ENCODE data around the gene STK24. TPM values are rescaled to one million over a fixed set of nuclear protein-coding genes. Genes with fewer than 3 reads are reported as not detected.
A peak's percentile ranks its signal among the peaks of the same experiment; 100 is the strongest.

The STK24 gene
- total RNA-seq, 2 experiments from 2014 or later = 134 to 148 TPM

DNA sequence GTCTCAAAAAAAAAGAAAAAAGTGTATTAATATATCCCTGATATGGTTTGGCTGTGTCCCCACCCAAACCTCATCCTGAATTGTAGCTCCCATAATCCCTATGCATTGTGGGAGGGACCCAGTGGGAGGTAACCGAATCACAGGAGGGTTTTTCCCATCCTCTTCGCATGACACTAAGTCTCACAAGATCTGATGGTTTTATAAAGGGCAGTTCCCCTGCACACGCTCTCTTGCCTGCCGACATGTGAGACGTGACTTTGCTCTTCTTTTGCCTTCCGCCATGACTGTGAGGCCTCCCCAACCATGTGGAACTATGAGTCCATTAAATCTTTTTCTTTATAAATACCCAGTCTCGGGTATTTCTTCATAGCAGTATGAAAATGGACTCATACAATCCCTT, 17.7 kb downstream of the STK24 start:
- no peak for DNase-seq
- H3K27ac Mint-ChIP-seq = no peak overlapping the region
- H3K9me3 Mint-ChIP-seq (ENCODE audit: low read depth) = no peaks in the 10 kb centered on the region
- CTCF ChIA-PET = no interaction called here
- H3K4me1 Mint-ChIP-seq = peaks cover 68% of the 10 kb centered on the region
- peaks cover 26% of the 10 kb centered on the region for H3K36me3 Mint-ChIP-seq
- ATAC-seq = no peak
- H3K27me3 Mint-ChIP-seq = no peaks in the 10 kb centered on the region
- H3K4me3 Mint-ChIP-seq = no peak overlapping the region

DNA sequence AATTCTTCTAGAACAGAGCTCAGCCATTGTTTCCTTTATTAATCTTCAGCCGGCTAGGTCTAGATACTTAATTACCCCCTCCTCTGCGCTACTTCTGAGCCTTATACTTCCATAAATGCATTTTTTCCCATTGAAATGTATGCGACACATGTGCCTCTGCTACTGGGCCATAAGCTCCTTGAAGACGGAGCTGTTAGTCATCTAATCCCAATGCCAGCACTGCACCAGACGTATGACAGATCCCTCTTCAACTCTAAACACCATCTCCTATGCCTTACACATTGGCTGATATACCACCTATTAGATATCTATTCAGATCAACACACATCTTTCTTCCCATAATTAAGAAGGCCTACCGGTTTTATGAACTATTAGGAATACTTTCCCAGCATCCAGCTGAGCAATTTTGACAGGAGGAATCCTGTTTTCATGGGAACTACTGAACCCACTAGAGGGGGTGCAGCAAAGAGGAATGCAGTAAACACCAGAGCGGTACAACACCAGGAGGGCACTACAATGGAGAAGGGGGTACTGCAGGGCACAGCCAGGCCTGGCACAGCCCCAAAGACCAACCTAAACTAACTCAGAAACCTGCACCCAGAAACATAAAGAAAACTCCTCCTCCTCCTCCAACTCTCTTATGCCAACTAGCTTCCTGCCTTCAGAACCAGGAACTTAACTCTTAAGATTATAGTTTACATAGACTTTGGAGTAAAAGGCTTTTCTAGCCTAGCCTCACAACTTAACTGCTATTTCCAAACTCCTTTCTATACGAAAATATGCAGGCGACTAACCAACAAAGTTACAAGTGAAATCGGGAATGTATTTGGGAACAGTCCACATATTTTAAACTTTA, 18.7 kb downstream of the STK24 start:
- no peak for DNase-seq
- Mint-ChIP-seq H3K9me3 (ENCODE audit: low read depth) (no peaks in the 10 kb centered on the region), H3K36me3 (peaks cover 28% of the 10 kb centered on the region), H3K27ac (peak overlapping the region; percentile 18), H3K4me3 (no peak overlapping the region), H3K27me3 (no peaks in the 10 kb centered on the region), H3K4me1 (peaks cover 68% of the 10 kb centered on the region)
- CTCF ChIA-PET = no interaction called here
- ATAC-seq = no peak

DNA sequence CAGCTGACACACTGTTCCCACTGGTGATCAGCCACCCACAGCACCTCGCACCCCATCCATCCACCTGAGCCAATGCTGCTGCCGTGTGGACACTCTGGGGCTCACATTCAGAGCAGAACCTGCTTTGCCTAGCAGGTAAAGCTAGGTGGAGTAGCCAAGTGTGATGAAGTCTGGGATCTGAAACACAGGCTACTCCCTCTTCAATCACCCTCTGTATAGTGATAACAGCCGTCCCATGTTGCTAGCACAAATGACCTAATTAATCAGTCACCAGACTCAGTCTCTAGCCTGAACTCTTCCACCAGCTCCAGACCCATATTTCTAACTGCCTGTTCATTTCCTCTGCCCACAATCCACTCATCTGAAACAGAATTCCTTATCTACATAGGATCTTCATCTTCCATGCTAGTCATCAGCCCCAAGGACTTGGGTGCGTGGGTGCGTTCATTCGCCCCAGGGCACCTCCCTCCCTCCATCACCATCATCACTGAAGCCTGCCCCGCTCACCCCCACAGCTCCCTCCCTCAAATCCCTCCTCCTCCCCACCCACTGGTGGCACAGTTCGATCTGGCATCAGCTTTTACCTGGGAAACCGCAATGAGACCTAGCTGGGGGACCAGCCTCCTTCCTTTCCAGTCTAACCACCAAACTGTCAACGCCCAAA, 19.8 kb downstream of the STK24 start:
- ATAC-seq = peak; percentile 37
- DNase-seq = no peak
- Mint-ChIP-seq H3K27me3 (no peaks in the 10 kb centered on the region), H3K36me3 (peaks cover 27% of the 10 kb centered on the region), H3K9me3 (ENCODE audit: low read depth) (no peaks in the 10 kb centered on the region), H3K4me1 (peaks cover 66% of the 10 kb centered on the region), H3K27ac (peak overlapping the region; percentile 40), H3K4me3 (no peak overlapping the region)
- CTCF ChIA-PET = interaction anchor here (1.4 kb wide), 1 partner anchor 19 kb away, joined by 4 read pairs; no protein-coding TSS in a partner anchor

DNA sequence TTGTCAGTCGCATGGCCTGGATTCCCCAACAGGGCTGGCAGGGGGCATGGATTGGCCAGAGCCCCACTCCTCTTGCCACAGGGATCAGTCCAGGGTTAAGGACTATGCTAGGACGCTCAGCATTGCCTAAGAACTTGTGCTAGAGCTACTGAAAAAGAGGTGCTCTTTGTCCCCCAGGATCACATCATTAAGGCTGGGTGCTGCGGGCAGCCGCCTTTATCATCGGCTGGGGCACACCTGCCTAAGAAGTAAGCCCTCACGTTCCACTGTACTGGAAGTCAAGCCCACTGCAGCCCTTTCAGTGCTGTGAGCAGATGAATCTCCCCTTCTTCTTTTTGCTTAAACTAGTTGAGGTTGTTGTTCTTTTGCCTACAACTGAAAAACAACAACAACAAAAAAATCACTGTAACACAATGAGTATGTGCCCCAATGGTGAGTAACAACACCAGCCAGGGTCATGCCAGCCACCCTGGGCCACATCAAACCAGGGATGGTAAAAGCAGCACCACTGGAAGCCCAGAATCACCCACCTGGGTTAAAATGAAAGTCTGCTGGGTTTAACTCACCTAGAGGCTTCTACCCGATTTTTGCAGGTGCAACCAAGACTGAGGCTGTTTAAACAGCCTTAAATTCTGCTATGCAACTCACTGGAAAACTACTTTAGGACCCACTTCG, 20.6 kb downstream of the STK24 start:
- no peak for DNase-seq
- Mint-ChIP-seq H3K27ac (no peak overlapping the region), H3K4me3 (no peak overlapping the region), H3K4me1 (peaks cover 67% of the 10 kb centered on the region), H3K27me3 (no peaks in the 10 kb centered on the region), H3K36me3 (peaks cover 32% of the 10 kb centered on the region), H3K9me3 (ENCODE audit: low read depth) (no peaks in the 10 kb centered on the region)
- CTCF ChIA-PET = interaction anchor here (1.4 kb wide), 1 partner anchor 20 kb away, joined by 4 read pairs; no protein-coding TSS in a partner anchor
- ATAC-seq = no peak

DNA sequence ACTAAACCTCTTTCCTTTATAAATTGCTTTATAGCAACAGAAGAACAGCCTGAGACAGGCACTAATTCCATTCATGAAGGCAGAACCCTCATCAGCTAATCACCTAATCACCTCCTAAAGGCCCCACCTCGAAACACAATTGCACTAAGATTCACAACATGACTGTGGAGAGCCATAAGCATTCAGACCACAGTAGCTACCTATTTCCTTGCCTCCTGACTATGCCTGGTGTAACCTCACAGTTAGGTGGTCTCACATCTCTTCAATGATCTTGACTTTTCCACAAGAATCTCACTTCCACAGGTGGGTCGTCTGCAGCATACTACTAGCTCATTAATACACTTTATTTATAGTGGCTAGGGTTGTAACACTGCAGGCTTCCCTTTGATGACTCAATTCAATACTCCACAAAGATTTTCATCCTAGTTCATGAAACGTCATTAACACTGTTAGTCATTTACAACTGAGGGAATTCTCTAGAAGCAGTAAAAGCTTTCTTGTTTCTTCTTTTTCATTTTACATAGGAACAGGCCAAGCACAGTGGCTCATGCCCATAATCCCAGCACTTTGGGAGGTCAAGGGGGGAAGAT, 27.1 kb downstream of the STK24 start:
- Mint-ChIP-seq H3K4me3 (no peak overlapping the region), H3K9me3 (ENCODE audit: low read depth) (no peaks in the 10 kb centered on the region), H3K4me1 (peaks cover 55% of the 10 kb centered on the region), H3K36me3 (peaks cover 34% of the 10 kb centered on the region), H3K27me3 (no peaks in the 10 kb centered on the region), H3K27ac (peak overlapping the region; percentile 54)
- DNase-seq = no peak
- CTCF ChIA-PET = interaction anchor here (0.9 to 1.4 kb wide), 4 partner anchors 13 to 104 kb away, joined by 3 to 4 read pairs (median 4); no protein-coding TSS in a partner anchor
- ATAC-seq = peak; percentile 74

DNA sequence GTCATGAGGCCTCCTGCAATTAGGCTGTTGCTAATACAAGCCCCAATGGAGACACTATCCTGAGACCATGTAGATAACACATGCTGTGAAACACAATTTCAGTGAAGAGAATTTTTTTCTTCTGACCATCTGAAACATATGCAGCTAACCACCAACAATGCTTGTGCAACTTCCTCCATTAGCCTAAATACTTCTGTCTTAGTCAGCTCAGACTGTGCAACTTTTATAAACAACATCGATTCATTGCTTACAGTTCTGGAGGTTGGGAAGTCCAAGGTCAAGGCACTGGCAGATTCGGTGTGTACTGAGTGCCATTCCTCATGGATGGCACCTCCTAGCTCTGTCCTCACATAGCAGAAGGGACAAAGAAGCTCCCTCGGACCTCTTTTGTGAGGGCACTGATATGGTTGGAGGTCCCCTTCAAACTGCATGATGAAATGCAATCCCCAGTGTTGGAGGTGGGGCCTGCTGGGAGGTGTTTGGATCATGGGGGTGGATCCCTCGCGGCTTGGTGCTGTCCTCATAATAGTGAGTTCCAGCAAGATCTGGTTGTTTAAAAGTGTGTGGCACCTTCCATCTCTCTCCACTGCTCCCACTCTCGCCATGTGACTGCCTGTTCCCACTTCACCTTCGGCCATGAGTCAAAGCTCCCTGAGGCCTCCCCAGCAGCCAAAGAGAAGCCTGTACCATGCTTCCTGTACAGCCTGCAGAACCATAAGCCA, 27.7 kb downstream of the STK24 start:
- DNase-seq (no peak), ATAC-seq (no peak)
- Mint-ChIP-seq H3K4me3 (no peak overlapping the region), H3K27ac (peak overlapping the region; percentile 2), H3K4me1 (peaks cover 59% of the 10 kb centered on the region), H3K36me3 (peaks cover 34% of the 10 kb centered on the region), H3K27me3 (no peaks in the 10 kb centered on the region), H3K9me3 (ENCODE audit: low read depth) (no peaks in the 10 kb centered on the region)
- CTCF ChIA-PET = interaction anchor here (0.6 to 1.4 kb wide), 4 partner anchors 11 to 104 kb away, joined by 3 to 4 read pairs (median 4); no protein-coding TSS in a partner anchor

DNA sequence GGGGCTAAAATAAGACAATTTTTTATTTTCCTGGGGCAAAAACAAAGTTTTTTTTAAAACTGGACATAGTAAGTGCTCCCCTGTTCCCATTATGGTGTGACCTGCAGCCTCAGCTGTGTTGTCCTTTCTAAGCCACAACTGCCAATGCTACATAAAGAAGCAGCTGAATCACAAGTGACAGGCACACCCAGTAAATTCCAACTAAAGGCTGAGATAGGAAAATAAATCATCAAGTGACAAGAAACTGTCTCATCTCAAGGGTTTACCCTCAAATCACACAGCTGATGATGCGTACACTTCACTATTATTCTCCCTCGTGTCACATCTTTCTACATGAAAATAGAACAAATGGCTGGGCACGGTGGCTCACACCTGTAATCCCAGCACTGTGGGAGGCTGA, 28.7 kb downstream of the STK24 start:
- Mint-ChIP-seq H3K4me1 (peaks cover 62% of the 10 kb centered on the region), H3K36me3 (peaks cover 33% of the 10 kb centered on the region), H3K27me3 (no peaks in the 10 kb centered on the region), H3K27ac (no peak overlapping the region), H3K4me3 (no peak overlapping the region), H3K9me3 (ENCODE audit: low read depth) (no peaks in the 10 kb centered on the region)
- CTCF ChIA-PET = no interaction called here
- DNase-seq (no peak), ATAC-seq (no peak)

DNA sequence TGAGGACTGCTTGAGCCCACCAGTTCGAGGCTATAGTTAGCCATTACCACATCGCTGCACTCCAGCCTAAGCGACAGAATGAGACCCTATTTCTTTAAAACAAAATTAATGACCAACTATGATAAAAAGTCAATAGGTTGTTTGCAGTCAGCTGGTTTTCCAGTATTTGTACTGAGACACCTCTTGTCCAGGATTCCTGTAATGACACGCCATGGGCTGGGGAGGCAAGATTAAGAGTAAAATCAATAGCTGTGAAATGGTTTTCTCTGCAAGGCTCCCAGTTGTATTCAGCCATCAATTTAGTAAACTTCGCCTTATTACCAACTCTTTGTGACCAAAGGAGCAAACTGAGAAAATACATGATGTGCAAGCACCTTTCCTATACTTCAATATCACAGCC, 29.5 kb downstream of the STK24 start:
- Mint-ChIP-seq H3K9me3 (ENCODE audit: low read depth) (no peaks in the 10 kb centered on the region), H3K27me3 (no peaks in the 10 kb centered on the region), H3K27ac (no peak overlapping the region), H3K4me1 (peaks cover 65% of the 10 kb centered on the region), H3K4me3 (no peak overlapping the region), H3K36me3 (peaks cover 33% of the 10 kb centered on the region)
- CTCF ChIA-PET = no interaction called here
- ATAC-seq (no peak), DNase-seq (no peak)

DNA sequence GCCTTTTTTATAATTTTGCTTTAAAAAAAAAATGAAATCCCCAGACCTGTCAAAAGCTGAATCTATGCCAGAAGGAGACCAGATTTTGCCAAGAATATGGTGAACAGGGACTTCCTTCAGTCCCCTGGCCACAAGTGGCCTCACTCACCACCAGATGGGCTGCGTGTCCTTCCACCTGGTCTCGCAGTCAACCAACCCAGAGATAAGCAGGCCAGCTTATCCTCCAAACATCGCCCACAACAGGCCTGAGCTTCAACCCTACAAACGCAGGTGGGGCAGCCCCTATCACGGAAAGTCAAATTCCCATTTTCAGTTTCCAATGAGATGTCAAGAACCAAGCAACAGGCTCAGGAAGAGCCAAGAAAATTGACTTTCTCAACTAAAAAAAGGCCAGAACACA, 30.5 kb downstream of the STK24 start:
- no peak overlapping the region for H3K4me3 Mint-ChIP-seq
- peaks cover 30% of the 10 kb centered on the region for H3K36me3 Mint-ChIP-seq
- no peak for DNase-seq
- CTCF ChIA-PET = interaction anchor here (1.0 kb wide), 1 partner anchor 101 kb away, joined by 3 read pairs; no protein-coding TSS in a partner anchor
- no peak overlapping the region for H3K27ac Mint-ChIP-seq
- peaks cover 67% of the 10 kb centered on the region for H3K4me1 Mint-ChIP-seq
- ATAC-seq = no peak
- H3K9me3 Mint-ChIP-seq (ENCODE audit: low read depth) = no peaks in the 10 kb centered on the region
- no peaks in the 10 kb centered on the region for H3K27me3 Mint-ChIP-seq

DNA sequence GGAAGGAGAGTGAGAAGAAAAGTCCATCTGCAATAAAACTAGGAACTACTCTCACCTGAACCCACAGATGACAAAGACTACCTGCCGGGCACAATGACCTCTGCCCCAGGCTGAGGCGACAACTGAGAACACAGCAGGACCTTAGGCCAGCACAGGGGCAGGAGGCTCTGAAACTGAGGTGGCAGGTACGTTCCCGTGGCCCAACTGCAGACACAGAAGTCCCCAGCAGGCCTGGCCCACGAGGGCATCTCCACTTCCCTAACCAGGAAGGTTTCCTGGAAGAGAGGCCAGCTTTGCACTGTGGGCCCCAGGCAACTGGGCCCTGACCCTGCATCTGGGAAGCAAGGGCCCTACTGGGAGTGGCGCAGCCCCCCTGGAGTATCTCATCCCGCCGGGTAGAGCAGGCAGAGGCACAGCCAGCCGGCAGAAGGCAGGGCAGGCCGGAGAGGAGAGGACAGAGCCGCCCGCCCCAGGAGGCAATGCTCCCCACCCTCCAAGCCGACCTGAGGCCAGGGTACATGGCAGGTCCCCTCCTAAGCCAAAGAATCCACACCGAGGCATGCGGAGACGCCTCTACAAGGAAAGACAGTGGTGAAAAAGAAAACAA, 32.7 kb downstream of the STK24 start:
- Mint-ChIP-seq H3K27ac (no peak overlapping the region), H3K4me3 (peak overlapping the region; percentile 38), H3K4me1 (peaks cover 63% of the 10 kb centered on the region), H3K9me3 (ENCODE audit: low read depth) (no peaks in the 10 kb centered on the region), H3K27me3 (no peaks in the 10 kb centered on the region), H3K36me3 (peaks cover 17% of the 10 kb centered on the region)
- ATAC-seq (no peak), DNase-seq (no peak)
- CTCF ChIA-PET = interaction anchor here (0.9 to 1.2 kb wide), 2 partner anchors 13 to 18 kb away, joined by 3 read pairs; no protein-coding TSS in a partner anchor

DNA sequence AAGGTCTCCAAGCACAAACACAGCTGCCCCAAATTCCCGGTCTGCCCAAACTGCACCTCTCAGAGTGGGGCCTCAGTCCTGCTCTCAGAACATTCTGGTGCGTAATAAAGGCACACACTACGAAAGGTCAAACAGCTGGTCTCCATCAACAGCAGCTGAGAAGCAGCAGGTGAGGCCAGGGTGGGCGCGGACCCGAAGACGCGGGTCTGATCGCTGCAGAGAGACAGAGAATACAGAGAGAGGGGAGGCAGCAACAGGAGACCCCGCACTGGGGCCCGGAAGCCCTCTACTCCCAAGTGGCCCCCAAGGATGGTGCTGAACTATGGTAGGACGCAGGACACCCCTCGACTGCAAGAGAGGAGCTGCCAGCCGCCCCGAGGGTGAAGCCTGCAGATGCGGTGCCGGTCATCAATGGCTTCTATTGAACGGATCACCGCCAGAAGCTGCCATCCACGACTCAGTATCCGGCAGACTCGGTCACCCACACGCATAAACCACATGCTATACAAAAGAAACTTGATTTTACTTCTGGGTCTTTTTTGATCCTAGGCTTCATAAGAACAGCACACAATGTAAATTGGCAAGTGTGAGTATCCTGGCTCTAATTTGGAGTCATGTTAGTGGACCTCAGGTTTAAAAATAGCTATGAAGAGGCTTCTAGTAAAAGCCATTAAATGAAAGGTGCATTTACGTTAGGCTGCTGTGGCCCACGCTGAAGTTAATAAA, 33.4 kb downstream of the STK24 start:
- Mint-ChIP-seq H3K4me3 (peak overlapping the region; percentile 38), H3K9me3 (ENCODE audit: low read depth) (no peaks in the 10 kb centered on the region), H3K27me3 (no peaks in the 10 kb centered on the region), H3K4me1 (peaks cover 64% of the 10 kb centered on the region), H3K27ac (peak overlapping the region; percentile 16), H3K36me3 (peaks cover 17% of the 10 kb centered on the region)
- peak; percentile 65 for ATAC-seq
- peak; percentile 56 for DNase-seq
- CTCF ChIA-PET = interaction anchor here (0.9 to 1.9 kb wide), 3 partner anchors 13 to 98 kb away, joined by 3 to 6 read pairs (median 3); no protein-coding TSS in a partner anchor

All from activated CD8-positive, alpha-beta memory T cell treated with anti-CD3 and anti-CD28 coated beads, Interleukin-2, amount 10 ng/mL, durations not matched to agents 7 days and 5 days (primary cell).